DND-41 (cell line): ENCODE measurements around the gene HFM1.

Source experiments
- ATAC-seq: fragments of 200-7000 bp; cut with Tn5 transposase; 3 replicates; pipeline ENCODE4 v1.9.1; 2021; ENCODE audit warnings: low read depth; ENCODE audit not compliant: insufficient read depth
- DNase-seq: peaks from one replicate; pipeline ENCODE4 v3.0.0-alpha.2; 2020
- H2AFZ ChIP-seq: 2 replicates; pipeline ENCODE4 v1.6.0; 2012; ENCODE audit warnings: low read depth, low read length
- H3K27ac ChIP-seq: 2 replicates; pipeline ENCODE4 v1.5.1; 2012; ENCODE audit warnings: low read length, inconsistent platforms
- H3K27me3 ChIP-seq: fragments of 200-600 bp; sonication (generic); 2 replicates; pipeline ENCODE4 v1.6.0; 2012; ENCODE audit warnings: low read length, mild to moderate bottlenecking, inconsistent platforms; ENCODE audit not compliant: insufficient read depth, poor library complexity
- H3K36me3 ChIP-seq: 2 replicates; pipeline ENCODE4 v1.5.1; 2012; ENCODE audit warnings: low read length, inconsistent platforms; ENCODE audit not compliant: insufficient read depth
- H3K4me1 ChIP-seq: 2 replicates; pipeline ENCODE4 v1.5.1; 2012; ENCODE audit warnings: mild to moderate bottlenecking, low read length; ENCODE audit not compliant: insufficient read depth
- H3K4me2 ChIP-seq: 2 replicates; pipeline ENCODE4 v1.6.0; 2012; ENCODE audit warnings: mild to moderate bottlenecking, moderate library complexity, low read length, inconsistent platforms; ENCODE audit not compliant: insufficient read depth
- H3K4me3 ChIP-seq, 2 experiments: fragments of 200-600 bp in 1 of 2; shearing (Covaris generic) in 1 of 2; 2 replicates each; pipeline ENCODE4 v1.5.1; 2012 to 2016; ENCODE audit warnings: inconsistent platforms in 2 of 2, low read length in 2 of 2, mild to moderate bottlenecking in 2 of 2, low read depth in 1 of 2, moderate library complexity in 1 of 2
- H3K79me2 ChIP-seq: 2 replicates; pipeline ENCODE4 v1.6.0; 2012; ENCODE audit warnings: low read length, inconsistent platforms; ENCODE audit not compliant: insufficient read depth
- H3K9ac ChIP-seq: 2 replicates; pipeline ENCODE4 v1.6.0; 2012; ENCODE audit warnings: low read depth, mild to moderate bottlenecking, inconsistent platforms, low read length, moderate library complexity
- H3K9me3 ChIP-seq: 2 replicates; pipeline ENCODE4 v1.5.1; 2012; ENCODE audit warnings: low read length, moderate library complexity, mild to moderate bottlenecking, inconsistent platforms; ENCODE audit not compliant: insufficient read depth, severe bottlenecking
- H4K20me1 ChIP-seq: 2 replicates; pipeline ENCODE4 v1.6.0; 2012; ENCODE audit warnings: low read length; ENCODE audit not compliant: insufficient read depth
- EZH2 ChIP-seq: IDR thresholded peaks from 3 replicates; pipeline ENCODE4 v1.6.1; 2012; ENCODE audit warnings: borderline replicate concordance, low read depth, mild to moderate bottlenecking, moderate library complexity, low read length, inconsistent platforms; ENCODE audit not compliant: severe bottlenecking
- TF ChIP-seq, protein P1 (sequence below): IDR thresholded peaks from 2 replicates; pipeline ENCODE4 v1.5.1; 2012; ENCODE audit warnings: borderline replicate concordance, low read length, moderate library complexity, mild to moderate bottlenecking; ENCODE audit not compliant: poor library complexity, severe bottlenecking; ENCODE audit errors: extremely low read depth

HFM1 gene

DNA sequence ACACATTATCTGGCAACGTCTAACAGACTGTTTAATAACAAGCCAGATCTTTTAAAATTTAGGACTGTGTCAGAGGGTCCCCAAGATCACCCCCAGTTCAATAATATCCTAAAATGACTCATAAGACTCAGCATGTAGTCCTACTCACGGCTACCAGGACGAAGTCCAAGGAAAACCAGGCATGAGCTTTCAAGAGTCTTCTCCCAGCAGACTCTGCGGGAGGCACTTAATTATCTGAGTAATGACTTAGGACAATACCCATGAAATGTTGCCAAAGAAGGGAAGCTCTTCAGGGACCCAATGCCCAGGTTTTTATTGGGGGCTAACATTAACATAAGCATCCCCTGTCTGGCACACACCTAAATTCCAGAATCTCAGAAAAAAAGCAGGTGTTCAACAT, 7.0 kb downstream of the HFM1 start:
- H3K9ac ChIP-seq = no peak overlapping the region
- TF ChIP-seq EZH2 = no peak
- TF ChIP-seq, protein P1, sequence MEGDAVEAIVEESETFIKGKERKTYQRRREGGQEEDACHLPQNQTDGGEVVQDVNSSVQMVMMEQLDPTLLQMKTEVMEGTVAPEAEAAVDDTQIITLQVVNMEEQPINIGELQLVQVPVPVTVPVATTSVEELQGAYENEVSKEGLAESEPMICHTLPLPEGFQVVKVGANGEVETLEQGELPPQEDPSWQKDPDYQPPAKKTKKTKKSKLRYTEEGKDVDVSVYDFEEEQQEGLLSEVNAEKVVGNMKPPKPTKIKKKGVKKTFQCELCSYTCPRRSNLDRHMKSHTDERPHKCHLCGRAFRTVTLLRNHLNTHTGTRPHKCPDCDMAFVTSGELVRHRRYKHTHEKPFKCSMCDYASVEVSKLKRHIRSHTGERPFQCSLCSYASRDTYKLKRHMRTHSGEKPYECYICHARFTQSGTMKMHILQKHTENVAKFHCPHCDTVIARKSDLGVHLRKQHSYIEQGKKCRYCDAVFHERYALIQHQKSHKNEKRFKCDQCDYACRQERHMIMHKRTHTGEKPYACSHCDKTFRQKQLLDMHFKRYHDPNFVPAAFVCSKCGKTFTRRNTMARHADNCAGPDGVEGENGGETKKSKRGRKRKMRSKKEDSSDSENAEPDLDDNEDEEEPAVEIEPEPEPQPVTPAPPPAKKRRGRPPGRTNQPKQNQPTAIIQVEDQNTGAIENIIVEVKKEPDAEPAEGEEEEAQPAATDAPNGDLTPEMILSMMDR = no peak
- no peaks in the 10 kb centered on the region for H3K36me3 ChIP-seq
- no peak overlapping the region for H3K4me3 ChIP-seq
- no peaks in the 10 kb centered on the region for H3K9me3 ChIP-seq
- H3K27me3 ChIP-seq = peaks cover 4% of the 10 kb centered on the region
- no peak overlapping the region for H2AFZ ChIP-seq
- ATAC-seq (no peak), DNase-seq (no peak)
- no peak overlapping the region for H3K27ac ChIP-seq
- H3K4me1 ChIP-seq = no peaks in the 10 kb centered on the region
- no peaks in the 10 kb centered on the region for H3K79me2 ChIP-seq
- H3K4me2 ChIP-seq = no peak overlapping the region
- H4K20me1 ChIP-seq = no peaks in the 10 kb centered on the region

DNA sequence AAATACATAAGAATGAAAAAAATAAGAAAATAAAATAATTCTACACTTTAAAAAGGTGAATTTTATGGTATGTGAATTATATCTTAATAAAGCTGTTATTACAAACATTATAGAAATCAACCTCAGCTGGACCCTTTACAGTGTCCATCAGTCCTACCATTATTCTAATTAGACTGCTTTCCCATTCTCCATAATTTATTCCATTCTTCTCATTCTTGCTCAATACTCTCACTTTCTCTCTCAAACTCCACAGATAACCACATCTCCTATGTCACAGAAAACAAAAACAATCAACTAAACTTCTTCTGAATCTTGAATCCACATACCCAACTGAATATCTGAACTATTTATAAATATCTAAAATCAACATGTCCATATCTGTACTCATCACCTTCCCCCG, 11.6 kb downstream of the HFM1 start:
- ATAC-seq = no peak
- H2AFZ ChIP-seq = no peak overlapping the region
- H3K4me2 ChIP-seq = no peak overlapping the region
- H3K4me3 ChIP-seq = no peak overlapping the region
- H4K20me1 ChIP-seq = no peaks in the 10 kb centered on the region
- no peaks in the 10 kb centered on the region for H3K36me3 ChIP-seq
- no peak overlapping the region for H3K9ac ChIP-seq
- no peaks in the 10 kb centered on the region for H3K4me1 ChIP-seq
- H3K27me3 ChIP-seq = peaks cover 4% of the 10 kb centered on the region
- H3K9me3 ChIP-seq = no peaks in the 10 kb centered on the region
- no peaks in the 10 kb centered on the region for H3K79me2 ChIP-seq
- no peak overlapping the region for H3K27ac ChIP-seq
- no peak for DNase-seq
- TF ChIP-seq EZH2 = no peak
- TF ChIP-seq, protein P1 = no peak

DNA sequence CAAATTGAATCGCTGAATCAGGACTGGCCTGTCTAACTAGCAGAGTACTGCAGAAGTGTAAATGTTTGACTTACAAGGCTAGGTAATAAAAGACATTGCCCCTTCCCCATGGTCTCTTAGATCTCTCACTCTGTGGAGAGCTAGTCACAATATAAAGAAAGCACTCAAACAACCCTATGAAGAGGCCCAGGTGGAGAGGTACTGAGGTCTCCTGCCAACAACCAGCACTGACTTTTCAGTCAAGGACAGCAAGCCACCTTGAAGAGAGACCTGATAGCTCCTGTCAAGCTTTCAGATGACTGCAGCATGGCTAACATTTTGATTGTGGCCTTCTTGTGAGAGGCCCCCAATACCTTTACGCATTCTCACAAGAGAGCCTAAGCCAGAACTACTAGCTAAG, 18.5 kb downstream of the HFM1 start:
- H4K20me1 ChIP-seq = no peaks in the 10 kb centered on the region
- no peaks in the 10 kb centered on the region for H3K79me2 ChIP-seq
- ATAC-seq = no peak
- H3K4me3 ChIP-seq = no peak overlapping the region
- no peaks in the 10 kb centered on the region for H3K4me1 ChIP-seq
- no peak for DNase-seq
- H3K9ac ChIP-seq = no peak overlapping the region
- H2AFZ ChIP-seq = no peak overlapping the region; the same call in 1 of the 2 replicates
- TF ChIP-seq, protein P1 = no peak
- no peak for TF ChIP-seq EZH2
- no peaks in the 10 kb centered on the region for H3K27me3 ChIP-seq
- no peak overlapping the region for H3K27ac ChIP-seq
- H3K4me2 ChIP-seq = no peak overlapping the region
- H3K9me3 ChIP-seq = no peaks in the 10 kb centered on the region
- H3K36me3 ChIP-seq = no peaks in the 10 kb centered on the region

DNA sequence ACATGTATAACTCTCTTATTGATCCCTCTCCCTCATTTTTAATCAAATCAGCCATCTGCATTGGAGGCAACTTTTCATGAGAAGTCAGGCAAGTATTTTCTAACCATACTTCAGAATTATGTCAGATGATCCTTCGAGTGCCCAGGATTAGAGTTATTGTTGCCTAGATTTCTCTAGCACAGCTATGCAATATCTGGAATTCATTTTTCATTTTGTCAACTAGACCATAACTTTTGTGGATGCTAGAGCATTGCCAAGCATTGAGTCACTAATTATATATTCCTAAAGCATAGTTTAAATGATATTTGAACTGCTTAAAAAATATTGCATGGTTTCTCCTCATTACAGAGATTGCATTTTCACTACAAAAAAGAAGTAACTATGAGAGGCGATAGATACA, 21.2 kb downstream of the HFM1 start:
- Histone ChIP-seq H3K79me2 (no peaks in the 10 kb centered on the region), H3K4me1 (no peaks in the 10 kb centered on the region), H3K4me2 (no peak overlapping the region), H3K36me3 (no peaks in the 10 kb centered on the region), H3K4me3 (no peak overlapping the region), H2AFZ (no peak overlapping the region), H4K20me1 (no peaks in the 10 kb centered on the region), H3K27ac (no peak overlapping the region), H3K27me3 (no peaks in the 10 kb centered on the region), H3K9ac (no peak overlapping the region), H3K9me3 (no peaks in the 10 kb centered on the region)
- TF ChIP-seq, protein P1 = no peak
- no peak for TF ChIP-seq EZH2
- ATAC-seq (no peak), DNase-seq (no peak)
